Natural killer cell (primary cell): ENCODE data around the gene DNMT3B. TPM values are rescaled to one million over a fixed set of nuclear protein-coding genes. Genes with fewer than 3 reads are reported as not detected.

Experiments used
- ATAC-seq, 3 donors: fragments of 150-1000 bp in 2 of 3; fragments of 200-7000 bp in 1 of 3; cut with Tn5 transposase; 1 replicate in 1 of 3; 2 replicates in 2 of 3; pipeline ENCODE4 v1.10.0; 2021; ENCODE audit warnings: mild to moderate bottlenecking in 2 of 3, moderate library complexity in 2 of 3
- DNase-seq, 2 donors: peaks; one replicate each; pipeline versions ENCODE4 v3.0.0 to v3.0.0-alpha.2; 2013 to 2021; ENCODE audit warnings: mixed read lengths in 1 of 2
- H3K27ac ChIP-seq: one replicate; pipeline ENCODE4 v1.5.1; 2013; ENCODE audit warnings: mild to moderate bottlenecking, low read length
- H3K27me3 ChIP-seq: one replicate; pipeline ENCODE4 v1.6.1; 2013; ENCODE audit warnings: low read length; ENCODE audit not compliant: control insufficient read depth, insufficient read depth
- H3K36me3 ChIP-seq: one replicate; pipeline ENCODE4 v1.6.1; 2013; ENCODE audit warnings: low read length; ENCODE audit not compliant: control insufficient read depth, insufficient read depth
- H3K4me1 ChIP-seq: one replicate; pipeline ENCODE4 v1.6.1; 2013; ENCODE audit warnings: low read length; ENCODE audit not compliant: control insufficient read depth, insufficient read depth
- H3K4me3 ChIP-seq: one replicate; pipeline ENCODE4 v1.5.1; 2013; ENCODE audit warnings: low read length
- H3K9me3 ChIP-seq: one replicate; pipeline ENCODE4 v1.6.1; 2013; ENCODE audit warnings: low read length; ENCODE audit not compliant: control insufficient read depth, insufficient read depth
- H3K27ac Mint-ChIP-seq, 2 donors: one replicate each; pipeline ENCODE4 v1.8.0; 2022; ENCODE audit warnings: mild to moderate bottlenecking in 2 of 2, mixed read lengths in 2 of 2, moderate library complexity in 1 of 2
- H3K27me3 Mint-ChIP-seq, 2 donors: one replicate each; pipeline ENCODE4 v1.8.0; 2022; ENCODE audit warnings: low read depth in 2 of 2, mixed read lengths in 2 of 2
- H3K36me3 Mint-ChIP-seq: one replicate; pipeline ENCODE4 v1.8.0; 2022; ENCODE audit warnings: mixed read lengths
- H3K4me1 Mint-ChIP-seq, 2 donors: one replicate each; pipeline ENCODE4 v1.8.0; 2022; ENCODE audit warnings: mixed read lengths in 2 of 2
- H3K4me3 Mint-ChIP-seq: one replicate; pipeline ENCODE4 v1.8.0; 2022; ENCODE audit warnings: mild to moderate bottlenecking, moderate library complexity, mixed read lengths
- H3K9me3 Mint-ChIP-seq, 2 donors: one replicate each; pipeline ENCODE4 v1.8.0; 2022; ENCODE audit warnings: mixed read lengths in 2 of 2
- CTCF ChIP-seq: fragments of 200-600 bp; IDR thresholded peaks from one replicate; pipeline ENCODE4 v1.8.0; 2022; ENCODE audit warnings: antibody characterized with exemption
- WGBS: methylation state at CpG from one replicate; pipeline ENCODE4 v1.1.7; 2013; ENCODE audit warnings: missing lambda C conversion rate; ENCODE audit not compliant: insufficient coverage; 5-methylcytosine and 5-hydroxymethylcytosine counted together
- intact Hi-C: fragments of 100-400 bp; cut with micrococcal nuclease; formaldehyde crosslinking; loops from one replicate; pipeline ENCODE4 v1.14.2; 2022
- total RNA-seq, 4 donors: library from RNA; stranded (reverse); fragments of 120-200 nt in 1 of 4; gene quantifications; one replicate each; pipeline versions ENCODE4 v1.2.3 to v1.2.4, GENCODE V29; 2013 to 2022

Gene DNMT3B
- total RNA-seq, 3 donors from 2014 or later (not counting 1 experiment from before 2014, with no cell fraction given), result 0.42 to 0.68 (median 0.43) TPM

- H3K9me3 ChIP-seq, result no peaks in the 10 kb centered on the region
- peak overlapping the region; percentile 11 to 72 for H3K27ac Mint-ChIP-seq
- no peaks in the 10 kb centered on the region for H3K27me3 Mint-ChIP-seq
- no peaks in the 10 kb centered on the region for H3K36me3 Mint-ChIP-seq
- DNase-seq, result no peak
- peaks cover 21 to 31% of the 10 kb centered on the region in 2 donors for H3K4me1 Mint-ChIP-seq
- no peak for ATAC-seq
- peaks cover 19% of the 10 kb centered on the region for H3K36me3 ChIP-seq
- H3K4me3 Mint-ChIP-seq, result no peak overlapping the region
- H3K4me1 ChIP-seq, result peaks cover 20% of the 10 kb centered on the region
- no peaks in the 10 kb centered on the region for H3K9me3 Mint-ChIP-seq
- H3K4me3 ChIP-seq, result no peak overlapping the region
- 79% methylated on average over 4 of the region's 4 CpGs for WGBS
- no peak overlapping the region for H3K27ac ChIP-seq
- no peaks in the 10 kb centered on the region for H3K27me3 ChIP-seq
- intact Hi-C loops, result no loop called here
- TF ChIP-seq CTCF, result no peak
Measured at GRCh38 chr20:32731882-32732266, 30.3 kb upstream of the DNMT3B start.

- H3K36me3 Mint-ChIP-seq, result no peaks in the 10 kb centered on the region
- TF ChIP-seq CTCF, result no peak
- no peaks in the 10 kb centered on the region for H3K27me3 ChIP-seq
- H3K36me3 ChIP-seq, result no peaks in the 10 kb centered on the region
- peak overlapping the region; percentile 88 to 90 for H3K27ac Mint-ChIP-seq
- peak overlapping the region; percentile 70 for H3K27ac ChIP-seq
- H3K27me3 Mint-ChIP-seq, result no peaks in the 10 kb centered on the region
- peaks cover 45% of the 10 kb centered on the region for H3K4me1 ChIP-seq
- WGBS, result 51% methylated on average over 6 of the region's 7 CpGs
- peak; percentile 84 to 92 (median 89) for ATAC-seq
- H3K4me3 ChIP-seq, result no peak overlapping the region
- peaks cover 27 to 41% of the 10 kb centered on the region in 2 donors for H3K4me1 Mint-ChIP-seq
- peak; percentile 21 to 74 for DNase-seq
- no peaks in the 10 kb centered on the region for H3K9me3 ChIP-seq
- intact Hi-C loops, result no loop called here
- peak overlapping the region; percentile 67 for H3K4me3 Mint-ChIP-seq
- no peaks in the 10 kb centered on the region for H3K9me3 Mint-ChIP-seq
Measured at GRCh38 chr20:32737371-32738223, 24.6 kb upstream of the DNMT3B start.

GRCh38 chr20:32741151-32741550 lies 21.0 kb upstream of the DNMT3B start:
- no peak for TF ChIP-seq CTCF
- Mint-ChIP-seq H3K4me1 (peaks cover 30 to 50% of the 10 kb centered on the region in 2 donors), H3K27ac (peak overlapping the region; percentile 94 to 99), H3K36me3 (no peaks in the 10 kb centered on the region), H3K9me3 (no peaks in the 10 kb centered on the region), H3K27me3 (no peaks in the 10 kb centered on the region), H3K4me3 (peak overlapping the region; percentile 98)
- Histone ChIP-seq H3K36me3 (no peaks in the 10 kb centered on the region), H3K9me3 (no peaks in the 10 kb centered on the region), H3K4me1 (peaks cover 48% of the 10 kb centered on the region), H3K27ac (no peak overlapping the region), H3K4me3 (no peak overlapping the region), H3K27me3 (no peaks in the 10 kb centered on the region)
- 98% methylated on average over 5 of the region's 5 CpGs for WGBS
- DNase-seq (no peak), ATAC-seq (no peak)
- intact Hi-C loops, result loop anchor here (5.0 kb wide), 1 partner anchor 36 kb away; no protein-coding TSS in a partner anchor
